Glutamatergic neuron (in vitro differentiated cells): ENCODE data around the gene HEG1. TPM values are rescaled to one million over a fixed set of nuclear protein-coding genes. Genes with fewer than 3 reads are reported as not detected.

ENCODE experiments used
- DNase-seq: peaks from one replicate; pipeline ENCODE4 v3.0.0; 2022
- H3K27ac Mint-ChIP-seq: one replicate; pipeline ENCODE4 v1.8.0; 2020; ENCODE audit warnings: mild to moderate bottlenecking, mixed read lengths, inconsistent platforms; ENCODE audit not compliant: unreplicated experiment
- H3K27me3 Mint-ChIP-seq: one replicate; pipeline ENCODE4 v1.8.0; 2020; ENCODE audit warnings: mild to moderate bottlenecking, moderate library complexity, mixed read lengths, inconsistent platforms; ENCODE audit not compliant: unreplicated experiment
- H3K36me3 Mint-ChIP-seq: one replicate; pipeline ENCODE4 v1.8.0; 2020; ENCODE audit warnings: mild to moderate bottlenecking, mixed read lengths, inconsistent platforms; ENCODE audit not compliant: unreplicated experiment
- H3K4me1 Mint-ChIP-seq: one replicate; pipeline ENCODE4 v1.8.0; 2020; ENCODE audit warnings: mild to moderate bottlenecking, low read depth, mixed read lengths, inconsistent platforms; ENCODE audit not compliant: unreplicated experiment
- H3K4me3 Mint-ChIP-seq: one replicate; pipeline ENCODE4 v1.8.0; 2020; ENCODE audit warnings: mild to moderate bottlenecking, mixed read lengths, inconsistent platforms; ENCODE audit not compliant: unreplicated experiment
- H3K9me3 Mint-ChIP-seq: one replicate; pipeline ENCODE4 v1.8.0; 2020; ENCODE audit warnings: mild to moderate bottlenecking, moderate library complexity, mixed read lengths, inconsistent platforms; ENCODE audit not compliant: unreplicated experiment
- CTCF ChIP-seq: fragments of 200-600 bp; sonication (generic); IDR thresholded peaks from one replicate; pipeline ENCODE4 v1.5.0; 2021; ENCODE audit not compliant: partially characterized antibody, unreplicated experiment
- total RNA-seq: library from RNA; stranded (reverse); fragmentation: NEBNext Ultra II Directional; extraction: Animal tissue kit (Norgen Biotek cat#: 25700); gene quantifications from one replicate; pipeline ENCODE4 v1.2.1, GENCODE V29; 2021; ENCODE audit not compliant: unreplicated experiment

The HEG1 gene
- total RNA-seq, 1 donor from 2014 or later: 32.7 TPM

GRCh38 chr3:125010393-125010792 is 45.4 kb downstream of the HEG1 start:
- Mint-ChIP-seq H3K4me1 (no peaks in the 10 kb centered on the region), H3K4me3 (no peak overlapping the region), H3K36me3 (peaks cover 13% of the 10 kb centered on the region), H3K9me3 (peaks cover 2% of the 10 kb centered on the region), H3K27me3 (no peaks in the 10 kb centered on the region), H3K27ac (no peak overlapping the region)
- TF ChIP-seq CTCF: no peak
- no peak for DNase-seq

GRCh38 chr3:125008766-125009165 is 47.0 kb downstream of the HEG1 start:
- Mint-ChIP-seq H3K27me3 (no peaks in the 10 kb centered on the region), H3K4me1 (no peaks in the 10 kb centered on the region), H3K36me3 (peaks cover 13% of the 10 kb centered on the region), H3K9me3 (peaks cover 2% of the 10 kb centered on the region), H3K4me3 (no peak overlapping the region), H3K27ac (no peak overlapping the region)
- TF ChIP-seq CTCF: no peak
- no peak for DNase-seq

GRCh38 chr3:125006291-125006731 is 49.5 kb downstream of the HEG1 start:
- Mint-ChIP-seq H3K36me3 (peaks cover 5% of the 10 kb centered on the region), H3K27ac (no peak overlapping the region), H3K9me3 (no peaks in the 10 kb centered on the region), H3K4me3 (no peak overlapping the region), H3K27me3 (no peaks in the 10 kb centered on the region), H3K4me1 (no peaks in the 10 kb centered on the region)
- no peak for DNase-seq
- TF ChIP-seq CTCF: no peak

GRCh38 chr3:125005676-125006075 is 50.1 kb downstream of the HEG1 start:
- H3K27ac Mint-ChIP-seq: no peak overlapping the region
- no peak overlapping the region for H3K4me3 Mint-ChIP-seq
- H3K27me3 Mint-ChIP-seq: no peaks in the 10 kb centered on the region
- TF ChIP-seq CTCF: no peak
- peaks cover 5% of the 10 kb centered on the region for H3K36me3 Mint-ChIP-seq
- no peaks in the 10 kb centered on the region for H3K4me1 Mint-ChIP-seq
- no peaks in the 10 kb centered on the region for H3K9me3 Mint-ChIP-seq
- DNase-seq: no peak

GRCh38 chr3:125005222-125005621 is 50.6 kb downstream of the HEG1 start:
- Mint-ChIP-seq H3K9me3 (no peaks in the 10 kb centered on the region), H3K36me3 (peaks cover 5% of the 10 kb centered on the region), H3K27me3 (no peaks in the 10 kb centered on the region), H3K27ac (no peak overlapping the region), H3K4me1 (no peaks in the 10 kb centered on the region), H3K4me3 (no peak overlapping the region)
- TF ChIP-seq CTCF: no peak
- no peak for DNase-seq
